ENCODE measurements around the gene KAT6B.
A peak's percentile ranks its signal among the peaks of the same experiment; 100 is the strongest.

Gene KAT6B

GRCh38 chr10:75057680-75058079 is 231.3 kb downstream of the KAT6B start:
- no peak overlapping the region for H3K4me3 ChIP-seq (ENCODE audit: low read depth, low read length)
- CTCF ChIA-PET, result no interaction called here
- H3K27ac ChIP-seq (ENCODE audit: extremely low read depth, low read depth, low read length), result no peak overlapping the region
- TF ChIP-seq CTCF (tag by site-specific recombination; IDR thresholded peaks at IDR 0.05) (no peak), ZNF274 (IDR thresholded peaks at IDR 0.05; ENCODE audit: low read length) (no peak), ZNF274 (tag by site-specific recombination; IDR thresholded peaks at IDR 0.05; ENCODE audit: borderline replicate concordance) (no peak), MYNN (tag by site-specific recombination; IDR thresholded peaks at IDR 0.05; ENCODE audit: borderline replicate concordance) (no peak), ZNF341 (tag by site-specific recombination; IDR thresholded peaks at IDR 0.05; ENCODE audit: low read depth) (peak; percentile 48; the same call in 1 of the 2 replicates)
- POLR2A ChIA-PET, result no interaction called here
- H3K36me3 ChIP-seq (ENCODE audit: control insufficient read depth in 2 of 2, insufficient read depth in 1 of 2, low read length in 2 of 2), result no peaks in the 10 kb centered on the region
- no peaks in the 10 kb centered on the region for H3K4me1 ChIP-seq (ENCODE audit: control insufficient read depth, insufficient read depth, low read length)
- H3K9me3 ChIP-seq (ENCODE audit: control insufficient read depth, insufficient read depth, low read depth, low read length), result no peaks in the 10 kb centered on the region

- Histone ChIP-seq H3K4me3 (ENCODE audit: low read depth, low read length) (no peak overlapping the region), H3K36me3 (ENCODE audit: control insufficient read depth in 2 of 2, insufficient read depth in 1 of 2, low read length in 2 of 2) (no peaks in the 10 kb centered on the region), H3K27ac (ENCODE audit: extremely low read depth, low read depth, low read length) (no peak overlapping the region), H3K4me1 (ENCODE audit: control insufficient read depth, insufficient read depth, low read length) (no peaks in the 10 kb centered on the region), H3K9me3 (ENCODE audit: control insufficient read depth, insufficient read depth, low read depth, low read length) (no peaks in the 10 kb centered on the region)
- TF ChIP-seq ZNF670 (tag by site-specific recombination; IDR thresholded peaks at IDR 0.05; ENCODE audit: low read depth) (no peak), ZNF221 (tag by site-specific recombination; IDR thresholded peaks at IDR 0.05; ENCODE audit: borderline replicate concordance) (no peak), ZNF146 (tag by site-specific recombination; IDR thresholded peaks at IDR 0.05) (no peak), KLF1 (tag by site-specific recombination; IDR thresholded peaks at IDR 0.05) (peak; percentile 33; the same call in 1 of the 2 replicates), YY2 (tag by site-specific recombination; IDR thresholded peaks at IDR 0.05) (no peak), ZNF274 (IDR thresholded peaks at IDR 0.05; ENCODE audit: low read length) (no peak), ZNF274 (tag by site-specific recombination; IDR thresholded peaks at IDR 0.05; ENCODE audit: borderline replicate concordance) (no peak)
- ChIA-PET CTCF (no interaction called here), POLR2A (no interaction called here)
These were observed 231.8 kb downstream of the KAT6B start for GRCh38 chr10:75058161-75058560.

- ChIA-PET POLR2A (interaction anchor here (0.5 kb wide), 1 partner anchor 14 kb away, joined by 3 read pairs; no protein-coding TSS in a partner anchor), CTCF (interaction anchor here (0.8 kb wide), 1 partner anchor 19 kb away, joined by 3 read pairs; no protein-coding TSS in a partner anchor)
- H3K4me1 ChIP-seq (ENCODE audit: control insufficient read depth, insufficient read depth, low read length), result no peaks in the 10 kb centered on the region
- H3K4me3 ChIP-seq (ENCODE audit: low read depth, low read length), result no peak overlapping the region
- H3K27ac ChIP-seq (ENCODE audit: extremely low read depth, low read depth, low read length), result no peak overlapping the region
- H3K9me3 ChIP-seq (ENCODE audit: control insufficient read depth, insufficient read depth, low read depth, low read length), result no peaks in the 10 kb centered on the region
- no peaks in the 10 kb centered on the region for H3K36me3 ChIP-seq (ENCODE audit: control insufficient read depth in 2 of 2, insufficient read depth in 1 of 2, low read length in 2 of 2)
- TF ChIP-seq KLF16 (tag by site-specific recombination; IDR thresholded peaks at IDR 0.05) (no peak), ZNF311 (tag by site-specific recombination; IDR thresholded peaks at IDR 0.05; ENCODE audit: borderline replicate concordance) (no peak), ZNF184 (tag by site-specific recombination; IDR thresholded peaks at IDR 0.05) (no peak), ZNF239 (tag by site-specific recombination; IDR thresholded peaks at IDR 0.05) (no peak), KLF17 (tag by site-specific recombination; IDR thresholded peaks at IDR 0.05) (no peak), ZNF513 (tag by site-specific recombination; IDR thresholded peaks at IDR 0.05) (no peak), ZFP37 (tag by site-specific recombination; IDR thresholded peaks at IDR 0.05) (no peak), SP7 (tag by site-specific recombination; IDR thresholded peaks at IDR 0.05) (no peak), ZNF350 (tag by site-specific recombination; IDR thresholded peaks at IDR 0.05) (no peak), ZNF341 (tag by site-specific recombination; IDR thresholded peaks at IDR 0.05; ENCODE audit: low read depth) (no peak), ZBTB6 (tag by site-specific recombination; IDR thresholded peaks at IDR 0.05) (no peak), ZNF600 (tag by site-specific recombination; IDR thresholded peaks at IDR 0.05) (no peak), ZNF623 (tag by site-specific recombination; IDR thresholded peaks at IDR 0.05) (no peak), ZNF416 (tag by site-specific recombination; IDR thresholded peaks at IDR 0.05) (no peak), ZNF449 (tag by site-specific recombination; IDR thresholded peaks at IDR 0.05) (no peak), ZNF248 (tag by site-specific recombination; IDR thresholded peaks at IDR 0.05) (no peak)
These were observed 235.5 kb downstream of the KAT6B start for GRCh38 chr10:75061709-75062505.

All from HEK293 (cell line).